Smooth muscle cell (in vitro differentiated cells): ENCODE results near the gene LRRC34. TPM values are rescaled to one million over a fixed set of nuclear protein-coding genes. Genes with fewer than 3 reads are reported as not detected.

Source experiments
- DNase-seq: peaks from one replicate; lab custom pipeline; 2025; ENCODE audit not compliant: unreplicated experiment; lab: John Stamatoyannopoulos, UW
- H2AFZ ChIP-seq: fragments of 200-600 bp; sonication (generic); 2 replicates; pipeline ENCODE4 v1.6.0; 2016; ENCODE audit warnings: antibody characterized with exemption, low read depth, mild to moderate bottlenecking
- H3F3A ChIP-seq: fragments of 200-600 bp; sonication (generic); 2 replicates; pipeline ENCODE4 v1.6.0; 2017; ENCODE audit warnings: antibody characterized with exemption, low read depth
- H3K27ac ChIP-seq: fragments of 200-600 bp; sonication (generic); 2 replicates; pipeline ENCODE4 v1.5.1; 2016; ENCODE audit warnings: low read depth, mild to moderate bottlenecking
- H3K27me3 ChIP-seq: fragments of 200-600 bp; sonication (generic); 2 replicates; pipeline ENCODE4 v1.6.1; 2016; ENCODE audit warnings: low read depth, mild to moderate bottlenecking
- H3K36me3 ChIP-seq: fragments of 200-600 bp; sonication (generic); 2 replicates; pipeline ENCODE4 v1.5.1; 2016; ENCODE audit warnings: low read depth
- H3K4me1 ChIP-seq: fragments of 200-600 bp; sonication (generic); 2 replicates; pipeline ENCODE4 v1.5.1; 2016; ENCODE audit warnings: low read depth
- H3K4me2 ChIP-seq: fragments of 200-600 bp; sonication (generic); 2 replicates; pipeline ENCODE4 v1.6.0; 2016; ENCODE audit warnings: mild to moderate bottlenecking
- H3K4me3 ChIP-seq: fragments of 200-600 bp; sonication (generic); 2 replicates; pipeline ENCODE4 v1.5.1; 2016; ENCODE audit warnings: mild to moderate bottlenecking
- H3K79me2 ChIP-seq: fragments of 200-600 bp; sonication (generic); 2 replicates; pipeline ENCODE4 v1.6.0; 2016; ENCODE audit warnings: low read depth, mild to moderate bottlenecking
- H3K9ac ChIP-seq: fragments of 200-600 bp; sonication (generic); 2 replicates; pipeline ENCODE4 v1.6.0; 2016; ENCODE audit warnings: low read depth
- H3K9me3 ChIP-seq: fragments of 200-600 bp; sonication (generic); replicated peaks from 2 replicates; pipeline ENCODE4 v1.5.1; 2016; ENCODE audit warnings: low read depth
- H4K20me1 ChIP-seq: fragments of 200-600 bp; sonication (generic); 2 replicates; pipeline ENCODE4 v1.6.0; 2016; ENCODE audit warnings: low read depth
- WGBS: methylation state at CpG from one replicate; pipeline ENCODE4 v1.1.7; 2016; ENCODE audit warnings: low lambda C conversion rate; 5-methylcytosine and 5-hydroxymethylcytosine counted together
- polyA plus RNA-seq: library from polyadenylated mRNA; unstranded; fragments of >200 nt; fragmentation: Nextera tagmentation; extraction: Ambion mirVana; gene quantifications from 2 replicates; pipeline ENCODE4 v1.2.1, GENCODE V29; 2016
- total RNA-seq: library from RNA; depleted of rRNA; stranded (reverse); fragments of >200 nt; gene quantifications from 2 replicates; pipeline ENCODE4 v1.2.3, GENCODE V29; 2014
- TF ChIP-seq, protein P1 (sequence below): fragments of 200-600 bp; sonication (generic); IDR thresholded peaks from 2 replicates; pipeline ENCODE4 v1.5.1; 2017; ENCODE audit warnings: borderline replicate concordance, mild to moderate bottlenecking, antibody characterized with exemption; ENCODE audit not compliant: insufficient read depth, poor library complexity, severe bottlenecking

The LRRC34 gene
- total and polyA plus RNA-seq, 2 experiments from 2014 or later: 1.8 to 2.5 TPM

DNA sequence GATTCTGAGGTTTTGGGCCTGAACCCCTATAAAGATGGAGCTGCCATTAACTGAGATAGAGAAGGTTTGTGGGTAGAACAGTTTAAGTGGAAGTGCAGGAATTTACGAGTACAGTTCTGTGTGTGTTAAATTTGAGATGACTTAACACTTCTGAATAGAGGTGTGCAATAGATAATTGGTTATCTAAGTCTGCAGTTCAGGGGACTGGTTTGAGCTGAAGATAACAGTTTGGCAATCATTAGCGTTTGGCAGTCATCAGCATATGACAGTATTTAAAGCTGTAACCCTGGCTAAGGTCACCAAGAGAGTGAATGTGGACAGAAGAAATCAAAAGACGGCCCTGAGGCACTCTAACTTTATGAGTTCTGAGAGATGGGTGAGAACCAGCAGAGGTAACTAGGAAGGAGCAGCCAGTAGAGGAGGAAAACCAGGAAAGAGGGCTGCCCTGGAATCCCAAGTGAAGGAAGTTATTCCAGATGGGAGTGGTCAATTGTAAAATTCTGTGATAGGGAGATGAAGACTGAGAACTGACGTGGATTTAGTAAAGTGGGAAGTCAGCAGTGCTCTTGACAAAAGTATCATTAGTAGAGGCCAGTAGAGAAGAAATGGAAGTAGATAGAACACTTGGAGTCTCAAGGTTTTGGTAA lies 31.4 kb downstream of the LRRC34 start:
- no peak for DNase-seq
- H3K36me3 ChIP-seq: peaks cover 56% of the 10 kb centered on the region

DNA sequence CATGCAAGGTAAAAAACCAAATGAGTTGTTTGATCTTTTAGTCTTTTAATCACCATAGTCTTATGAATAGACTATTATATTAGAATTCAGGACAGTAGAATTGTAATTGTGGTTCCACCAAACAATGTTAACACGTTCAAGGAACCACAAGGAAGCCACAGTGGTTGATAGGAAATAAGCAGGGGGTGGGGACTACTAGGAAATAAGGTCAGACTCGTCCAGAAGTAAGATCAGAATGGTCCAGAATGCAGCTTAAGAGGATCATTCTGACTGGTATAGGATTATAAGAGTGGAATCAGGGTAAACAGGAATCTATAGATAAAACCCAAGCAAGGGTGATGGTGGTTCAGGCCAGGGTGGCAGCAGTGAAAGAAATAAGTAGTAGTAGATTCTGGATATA lies 32.0 kb downstream of the LRRC34 start:
- no peak overlapping the region for H3K27ac ChIP-seq
- 84% methylated on average over 2 of the region's 2 CpGs for WGBS
- peaks cover 50% of the 10 kb centered on the region for H3K36me3 ChIP-seq
- H3K9me3 ChIP-seq: no peaks in the 10 kb centered on the region
- no peaks in the 10 kb centered on the region for H3F3A ChIP-seq
- H3K4me1 ChIP-seq: no peaks in the 10 kb centered on the region
- H2AFZ ChIP-seq: no peak overlapping the region
- no peak overlapping the region for H3K9ac ChIP-seq
- H3K4me3 ChIP-seq: no peak overlapping the region
- no peak for DNase-seq
- TF ChIP-seq, protein P1, sequence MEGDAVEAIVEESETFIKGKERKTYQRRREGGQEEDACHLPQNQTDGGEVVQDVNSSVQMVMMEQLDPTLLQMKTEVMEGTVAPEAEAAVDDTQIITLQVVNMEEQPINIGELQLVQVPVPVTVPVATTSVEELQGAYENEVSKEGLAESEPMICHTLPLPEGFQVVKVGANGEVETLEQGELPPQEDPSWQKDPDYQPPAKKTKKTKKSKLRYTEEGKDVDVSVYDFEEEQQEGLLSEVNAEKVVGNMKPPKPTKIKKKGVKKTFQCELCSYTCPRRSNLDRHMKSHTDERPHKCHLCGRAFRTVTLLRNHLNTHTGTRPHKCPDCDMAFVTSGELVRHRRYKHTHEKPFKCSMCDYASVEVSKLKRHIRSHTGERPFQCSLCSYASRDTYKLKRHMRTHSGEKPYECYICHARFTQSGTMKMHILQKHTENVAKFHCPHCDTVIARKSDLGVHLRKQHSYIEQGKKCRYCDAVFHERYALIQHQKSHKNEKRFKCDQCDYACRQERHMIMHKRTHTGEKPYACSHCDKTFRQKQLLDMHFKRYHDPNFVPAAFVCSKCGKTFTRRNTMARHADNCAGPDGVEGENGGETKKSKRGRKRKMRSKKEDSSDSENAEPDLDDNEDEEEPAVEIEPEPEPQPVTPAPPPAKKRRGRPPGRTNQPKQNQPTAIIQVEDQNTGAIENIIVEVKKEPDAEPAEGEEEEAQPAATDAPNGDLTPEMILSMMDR: no peak
- no peaks in the 10 kb centered on the region for H3K27me3 ChIP-seq
- peaks cover 4% of the 10 kb centered on the region for H3K79me2 ChIP-seq
- H3K4me2 ChIP-seq: no peak overlapping the region
- peaks cover 37% of the 10 kb centered on the region for H4K20me1 ChIP-seq

More for the DNA sequence above, 31.4 kb downstream of the LRRC34 start:
- Histone ChIP-seq H3F3A (no peaks in the 10 kb centered on the region), H4K20me1 (peaks cover 37% of the 10 kb centered on the region), H2AFZ (no peak overlapping the region), H3K4me1 (no peaks in the 10 kb centered on the region), H3K4me3 (no peak overlapping the region), H3K9ac (no peak overlapping the region), H3K4me2 (no peak overlapping the region), H3K27ac (no peak overlapping the region), H3K79me2 (peaks cover under 1% of the 10 kb centered on the region), H3K9me3 (no peaks in the 10 kb centered on the region), H3K27me3 (no peaks in the 10 kb centered on the region)
- TF ChIP-seq, protein P1: no peak
- 91% methylated on average over 4 of the region's 4 CpGs for WGBS

DNA sequence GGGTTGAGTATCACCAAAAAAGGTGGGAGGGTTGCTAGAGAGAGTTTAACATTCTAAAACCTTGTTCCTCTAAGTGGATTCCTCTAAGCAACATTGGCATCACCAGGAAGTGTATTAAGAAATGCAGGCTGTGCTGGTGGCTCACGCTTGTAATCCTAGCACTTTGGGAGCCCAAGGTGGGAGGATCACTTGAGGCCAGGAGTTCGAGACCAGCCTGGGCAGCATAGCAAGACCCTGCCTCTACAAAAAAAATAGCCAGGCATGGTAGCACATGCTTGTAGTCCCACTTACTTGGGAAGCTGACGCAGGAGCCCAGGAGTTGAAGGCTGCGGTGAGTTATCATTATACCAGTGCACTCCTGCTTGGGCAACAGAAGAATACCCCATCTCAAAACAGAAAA lies 34.9 kb downstream of the LRRC34 start:
- TF ChIP-seq, protein P1: no peak
- WGBS: 83% methylated on average over 4 of the region's 4 CpGs
- H2AFZ ChIP-seq: no peak overlapping the region
- no peaks in the 10 kb centered on the region for H3K27me3 ChIP-seq
- peaks cover 43% of the 10 kb centered on the region for H3K36me3 ChIP-seq
- no peak overlapping the region for H3K27ac ChIP-seq
- peaks cover 7% of the 10 kb centered on the region for H3K4me1 ChIP-seq
- DNase-seq: no peak
- H4K20me1 ChIP-seq: peaks cover 52% of the 10 kb centered on the region
- H3F3A ChIP-seq: peaks cover 1% of the 10 kb centered on the region
- no peaks in the 10 kb centered on the region for H3K9me3 ChIP-seq
- peaks cover 26% of the 10 kb centered on the region for H3K79me2 ChIP-seq
- no peak overlapping the region for H3K4me2 ChIP-seq
- no peak overlapping the region for H3K4me3 ChIP-seq
- H3K9ac ChIP-seq: no peak overlapping the region

DNA sequence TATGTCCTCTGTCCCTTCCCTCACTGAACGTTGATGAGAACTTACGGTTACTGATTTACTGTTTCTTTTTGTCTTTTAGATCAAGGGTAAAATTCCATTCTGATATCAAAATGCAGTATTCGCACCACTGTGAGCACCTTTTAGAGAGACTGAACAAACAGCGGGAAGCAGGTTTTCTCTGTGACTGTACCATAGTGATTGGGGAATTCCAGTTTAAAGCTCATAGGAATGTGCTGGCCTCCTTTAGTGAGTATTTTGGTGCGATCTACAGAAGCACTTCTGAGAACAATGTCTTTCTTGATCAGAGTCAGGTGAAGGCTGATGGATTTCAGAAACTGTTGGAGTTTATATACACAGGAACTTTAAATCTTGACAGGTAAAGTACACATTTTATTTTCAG lies 38.5 kb downstream of the LRRC34 start:
- Histone ChIP-seq H3K9ac (peak overlapping the region; percentile 98), H3K4me2 (peak overlapping the region; percentile 99), H3K27ac (peak overlapping the region; percentile 97), H3K4me3 (peak overlapping the region; percentile 78), H3K4me1 (peaks cover 7% of the 10 kb centered on the region), H2AFZ (no peak overlapping the region), H4K20me1 (peaks cover 29% of the 10 kb centered on the region), H3K79me2 (peaks cover 26% of the 10 kb centered on the region), H3K27me3 (no peaks in the 10 kb centered on the region), H3K36me3 (peaks cover 14% of the 10 kb centered on the region), H3F3A (peaks cover 16% of the 10 kb centered on the region), H3K9me3 (no peaks in the 10 kb centered on the region)
- no peak for DNase-seq
- TF ChIP-seq, protein P1: no peak
- WGBS: 62% methylated on average over 5 of the region's 5 CpGs
